ENCODE results near the gene LMAN1. TPM values are rescaled to one million over a fixed set of nuclear protein-coding genes. Genes with fewer than 3 reads are reported as not detected.

The LMAN1 gene
- total and polyA plus RNA-seq, 4 donors: 18.9 to 108 (median 67.2) TPM

DNA sequence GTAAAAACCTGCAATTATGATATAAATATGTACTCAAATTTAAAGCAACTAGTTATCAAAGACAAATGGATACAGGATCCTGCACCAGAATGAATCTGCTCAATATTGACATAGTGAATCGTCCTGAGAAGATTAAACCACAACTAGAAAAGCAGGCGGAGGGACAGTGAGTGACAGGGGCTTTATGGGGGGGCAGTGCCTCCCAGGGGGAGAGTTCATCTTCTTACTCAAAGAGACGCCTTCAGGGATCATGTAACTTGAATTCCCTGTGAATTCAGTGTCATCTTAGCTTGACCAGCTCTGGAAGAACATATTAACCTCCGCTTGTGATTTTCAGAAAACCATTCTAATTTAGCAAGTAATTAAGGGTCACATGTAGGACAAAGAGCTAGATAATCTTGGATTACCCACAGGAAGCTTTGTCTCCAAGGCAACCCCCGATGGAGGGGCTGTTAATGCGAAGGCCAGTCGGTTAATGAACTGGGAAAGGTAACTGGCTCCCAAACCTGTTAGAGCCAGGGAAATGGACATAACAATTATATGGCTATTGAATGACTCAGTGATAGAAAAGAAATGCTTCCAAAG is 17.4 kb upstream of the LMAN1 start:
- TF ChIP-seq, protein P1, sequence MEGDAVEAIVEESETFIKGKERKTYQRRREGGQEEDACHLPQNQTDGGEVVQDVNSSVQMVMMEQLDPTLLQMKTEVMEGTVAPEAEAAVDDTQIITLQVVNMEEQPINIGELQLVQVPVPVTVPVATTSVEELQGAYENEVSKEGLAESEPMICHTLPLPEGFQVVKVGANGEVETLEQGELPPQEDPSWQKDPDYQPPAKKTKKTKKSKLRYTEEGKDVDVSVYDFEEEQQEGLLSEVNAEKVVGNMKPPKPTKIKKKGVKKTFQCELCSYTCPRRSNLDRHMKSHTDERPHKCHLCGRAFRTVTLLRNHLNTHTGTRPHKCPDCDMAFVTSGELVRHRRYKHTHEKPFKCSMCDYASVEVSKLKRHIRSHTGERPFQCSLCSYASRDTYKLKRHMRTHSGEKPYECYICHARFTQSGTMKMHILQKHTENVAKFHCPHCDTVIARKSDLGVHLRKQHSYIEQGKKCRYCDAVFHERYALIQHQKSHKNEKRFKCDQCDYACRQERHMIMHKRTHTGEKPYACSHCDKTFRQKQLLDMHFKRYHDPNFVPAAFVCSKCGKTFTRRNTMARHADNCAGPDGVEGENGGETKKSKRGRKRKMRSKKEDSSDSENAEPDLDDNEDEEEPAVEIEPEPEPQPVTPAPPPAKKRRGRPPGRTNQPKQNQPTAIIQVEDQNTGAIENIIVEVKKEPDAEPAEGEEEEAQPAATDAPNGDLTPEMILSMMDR (IDR thresholded peaks at IDR 0.05; ENCODE audit: control extremely low read depth, extremely low read depth): no peak
- 74 to 77% methylated on average over 7 of the region's 7 CpGs for WGBS, 2 donors

DNA sequence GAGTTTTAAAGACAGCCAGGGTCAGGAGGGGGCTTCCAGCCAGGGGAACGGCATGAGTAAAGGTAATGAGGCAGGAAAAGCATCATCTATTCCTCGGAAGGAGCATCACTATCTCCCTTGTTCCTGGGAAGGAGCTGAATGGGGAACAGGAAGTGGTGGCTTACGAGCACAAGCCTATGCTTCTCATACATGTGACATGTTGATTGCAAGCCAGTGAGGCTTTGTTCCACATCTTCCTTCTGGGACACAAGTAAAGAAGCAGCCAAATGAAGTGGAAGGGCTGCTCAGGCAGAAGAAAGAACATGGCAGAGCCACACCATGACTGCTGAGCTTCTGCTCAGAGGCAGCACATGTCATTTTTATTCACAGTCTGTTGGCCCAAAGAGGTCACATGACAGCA is 15.1 kb upstream of the LMAN1 start:
- TF ChIP-seq, protein P1 (IDR thresholded peaks at IDR 0.05; ENCODE audit: control extremely low read depth, extremely low read depth): no peak
- Histone ChIP-seq H3K9ac (ENCODE audit: insufficient read depth in 1 of 2, low read length in 2 of 2) (no peak overlapping the region), H3K4me1 (ENCODE audit: control insufficient read depth in 5 of 5, insufficient read depth in 5 of 5, low read length in 5 of 5) (peaks cover 0 to 5% (median 0%) of the 10 kb centered on the region in 5 donors), H3K4me3 (no peak overlapping the region), H3K27ac (ENCODE audit: low read depth in 1 of 2, low read length in 1 of 2) (no peak overlapping the region), H3K36me3 (ENCODE audit: control insufficient read depth in 4 of 4, insufficient read depth in 4 of 4, low read length in 4 of 4) (no peaks in the 10 kb centered on the region), H3K27me3 (ENCODE audit: control insufficient read depth in 3 of 3, insufficient read depth in 3 of 3, low read length in 2 of 3) (no peaks in the 10 kb centered on the region), H3K9me3 (ENCODE audit: control insufficient read depth in 4 of 4, insufficient read depth in 3 of 4, low read length in 3 of 4) (peaks cover 0 to 2% (median 0%) of the 10 kb centered on the region in 4 donors)
- WGBS, 2 donors: 32 to 53% methylated on average over 3 of the region's 3 CpGs
- DNase-seq (no peak), ATAC-seq (ENCODE audit: insufficient read depth, low FRiP score) (no peak)

More for the DNA sequence above, 17.4 kb upstream of the LMAN1 start:
- no peak overlapping the region for H3K9ac ChIP-seq (ENCODE audit: insufficient read depth in 1 of 2, low read length in 2 of 2)
- DNase-seq (no peak), ATAC-seq (ENCODE audit: insufficient read depth, low FRiP score) (no peak)
- peaks cover 0 to 5% (median 0%) of the 10 kb centered on the region in 5 donors for H3K4me1 ChIP-seq (ENCODE audit: control insufficient read depth in 5 of 5, insufficient read depth in 5 of 5, low read length in 5 of 5)
- H3K27ac ChIP-seq (ENCODE audit: low read depth in 1 of 2, low read length in 1 of 2): no peak overlapping the region
- no peaks in the 10 kb centered on the region for H3K27me3 ChIP-seq (ENCODE audit: control insufficient read depth in 3 of 3, insufficient read depth in 3 of 3, low read length in 2 of 3)
- H3K36me3 ChIP-seq (ENCODE audit: control insufficient read depth in 4 of 4, insufficient read depth in 4 of 4, low read length in 4 of 4): no peaks in the 10 kb centered on the region
- no peak overlapping the region for H3K4me3 ChIP-seq
- peaks cover 0 to 5% (median 0%) of the 10 kb centered on the region in 4 donors for H3K9me3 ChIP-seq (ENCODE audit: control insufficient read depth in 4 of 4, insufficient read depth in 3 of 4, low read length in 3 of 4)

DNA sequence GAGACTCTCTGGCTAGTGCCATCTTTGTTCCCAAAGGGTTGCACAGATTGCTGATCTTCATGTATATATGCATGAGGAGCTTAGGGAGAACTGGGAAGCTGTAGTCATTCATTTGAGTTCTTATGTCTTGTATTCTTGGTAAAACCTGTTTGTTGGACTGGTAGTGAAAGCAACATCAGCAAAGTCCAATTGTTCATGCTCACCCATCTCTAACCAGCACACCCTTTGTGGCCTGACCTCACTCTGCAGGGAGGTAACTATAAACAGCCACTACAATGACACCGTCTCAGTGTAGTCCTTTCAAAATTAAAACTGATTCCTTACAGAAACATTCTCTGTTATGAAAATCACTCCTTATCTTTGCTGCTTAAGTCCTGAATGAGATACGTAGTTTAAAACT is 13.9 kb upstream of the LMAN1 start:
- TF ChIP-seq, protein P1 (IDR thresholded peaks at IDR 0.05; ENCODE audit: control extremely low read depth, extremely low read depth): no peak
- no peak for ATAC-seq (ENCODE audit: insufficient read depth, low FRiP score)
- WGBS, 2 donors: 92 to 96% methylated on average over 2 of the region's 2 CpGs

DNA sequence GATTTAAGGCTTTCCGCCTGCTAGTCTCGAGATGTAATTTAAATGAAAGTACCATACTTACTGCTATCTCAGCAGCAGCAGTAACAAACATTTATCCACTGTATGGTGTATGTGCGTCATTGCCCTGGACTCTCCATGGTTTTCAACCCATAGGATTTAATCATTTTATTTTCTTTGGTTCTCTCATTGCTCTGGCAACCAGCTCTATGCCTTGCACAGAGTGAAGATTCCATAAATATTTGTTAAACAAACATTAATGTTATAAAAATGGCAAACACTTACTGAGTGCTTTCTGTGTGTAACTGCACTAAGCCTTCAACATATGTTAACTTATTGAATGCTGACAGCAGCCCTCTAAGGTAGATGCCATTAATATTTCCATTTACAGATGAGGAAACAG is 1.3 kb upstream of the LMAN1 start:
- no peak overlapping the region for H3K4me3 ChIP-seq
- TF ChIP-seq, protein P1 (IDR thresholded peaks at IDR 0.05; ENCODE audit: control extremely low read depth, extremely low read depth): no peak
- no peak overlapping the region for H3K9ac ChIP-seq (ENCODE audit: insufficient read depth in 1 of 2, low read length in 2 of 2)
- H3K27ac ChIP-seq (ENCODE audit: low read depth in 1 of 2, low read length in 1 of 2): no peak overlapping the region
- H3K9me3 ChIP-seq (ENCODE audit: control insufficient read depth in 4 of 4, insufficient read depth in 3 of 4, low read length in 3 of 4): no peaks in the 10 kb centered on the region
- H3K4me1 ChIP-seq (ENCODE audit: control insufficient read depth in 5 of 5, insufficient read depth in 5 of 5, low read length in 5 of 5): peaks cover 0 to 16% (median 8%) of the 10 kb centered on the region in 5 donors
- no peak for ATAC-seq (ENCODE audit: insufficient read depth, low FRiP score)
- no peaks in the 10 kb centered on the region for H3K27me3 ChIP-seq (ENCODE audit: control insufficient read depth in 3 of 3, insufficient read depth in 3 of 3, low read length in 2 of 3)
- peaks cover 0 to 7% (median 0%) of the 10 kb centered on the region in 4 donors for H3K36me3 ChIP-seq (ENCODE audit: control insufficient read depth in 4 of 4, insufficient read depth in 4 of 4, low read length in 4 of 4)
- WGBS, 2 donors: 95 to 96% methylated on average over 3 of the region's 3 CpGs
- DNase-seq: no peak

More for the DNA sequence above, 13.9 kb upstream of the LMAN1 start:
- Histone ChIP-seq H3K4me3 (no peak overlapping the region), H3K27ac (ENCODE audit: low read depth in 1 of 2, low read length in 1 of 2) (no peak overlapping the region), H3K36me3 (ENCODE audit: control insufficient read depth in 4 of 4, insufficient read depth in 4 of 4, low read length in 4 of 4) (no peaks in the 10 kb centered on the region), H3K9me3 (ENCODE audit: control insufficient read depth in 4 of 4, insufficient read depth in 3 of 4, low read length in 3 of 4) (peaks cover 0 to 2% (median 0%) of the 10 kb centered on the region in 4 donors), H3K4me1 (ENCODE audit: control insufficient read depth in 5 of 5, insufficient read depth in 5 of 5, low read length in 5 of 5) (peaks cover 0 to 5% (median 0%) of the 10 kb centered on the region in 5 donors), H3K9ac (ENCODE audit: insufficient read depth in 1 of 2, low read length in 2 of 2) (no peak overlapping the region), H3K27me3 (ENCODE audit: control insufficient read depth in 3 of 3, insufficient read depth in 3 of 3, low read length in 2 of 3) (no peaks in the 10 kb centered on the region)
- DNase-seq: no peak
